22Rv1 (cell line): ENCODE measurements around the gene HEBP2.

ENCODE experiments used
- CTCF ChIP-seq: fragments of 450-650 bp; IDR thresholded peaks from 2 replicates; pipeline ENCODE4 v1.5.1; 2017; ENCODE audit warnings: mild to moderate bottlenecking
- ZFX ChIP-seq: fragments of 450-650 bp; IDR thresholded peaks from 2 replicates; pipeline ENCODE4 v1.6.1; 2017; ENCODE audit warnings: antibody characterized with exemption, borderline replicate concordance

- TF ChIP-seq CTCF (no peak), ZFX (no peak)
These were observed 1.8 kb upstream of the HEBP2 start for GRCh38 chr6:138401960-138402837.
